ENCODE measurements around the gene S100A8.

DNA sequence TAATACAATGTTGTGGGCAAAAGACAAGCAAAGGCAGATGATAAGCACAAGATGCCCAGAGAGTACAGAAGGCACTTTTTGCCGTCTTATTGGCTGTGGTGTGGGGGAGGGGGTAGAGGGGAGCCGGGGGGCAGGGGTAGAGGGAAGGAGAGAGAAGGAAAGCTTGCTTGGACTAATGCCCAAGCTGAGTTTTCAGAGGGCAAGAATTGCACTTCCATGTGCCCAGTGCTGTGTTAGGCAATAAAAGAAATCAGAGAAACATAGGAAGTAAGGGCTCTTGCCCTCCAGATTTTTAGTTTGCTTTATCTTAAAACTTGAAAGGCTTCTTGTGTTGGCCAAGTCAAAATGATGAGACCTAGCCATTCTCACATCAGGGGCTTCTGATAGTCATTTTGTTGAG lies 23.8 kb downstream of the S100A8 start:
- TF ChIP-seq, protein P1, sequence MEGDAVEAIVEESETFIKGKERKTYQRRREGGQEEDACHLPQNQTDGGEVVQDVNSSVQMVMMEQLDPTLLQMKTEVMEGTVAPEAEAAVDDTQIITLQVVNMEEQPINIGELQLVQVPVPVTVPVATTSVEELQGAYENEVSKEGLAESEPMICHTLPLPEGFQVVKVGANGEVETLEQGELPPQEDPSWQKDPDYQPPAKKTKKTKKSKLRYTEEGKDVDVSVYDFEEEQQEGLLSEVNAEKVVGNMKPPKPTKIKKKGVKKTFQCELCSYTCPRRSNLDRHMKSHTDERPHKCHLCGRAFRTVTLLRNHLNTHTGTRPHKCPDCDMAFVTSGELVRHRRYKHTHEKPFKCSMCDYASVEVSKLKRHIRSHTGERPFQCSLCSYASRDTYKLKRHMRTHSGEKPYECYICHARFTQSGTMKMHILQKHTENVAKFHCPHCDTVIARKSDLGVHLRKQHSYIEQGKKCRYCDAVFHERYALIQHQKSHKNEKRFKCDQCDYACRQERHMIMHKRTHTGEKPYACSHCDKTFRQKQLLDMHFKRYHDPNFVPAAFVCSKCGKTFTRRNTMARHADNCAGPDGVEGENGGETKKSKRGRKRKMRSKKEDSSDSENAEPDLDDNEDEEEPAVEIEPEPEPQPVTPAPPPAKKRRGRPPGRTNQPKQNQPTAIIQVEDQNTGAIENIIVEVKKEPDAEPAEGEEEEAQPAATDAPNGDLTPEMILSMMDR (IDR thresholded peaks at IDR 0.05), result no peak
- TF ChIP-seq POLR2A (IDR thresholded peaks at IDR 0.05), result no peak
- no peak for TF ChIP-seq EP300 (IDR thresholded peaks at IDR 0.05)
